ENCODE data around the gene DLGAP5.

- TF ChIP-seq TAF1 (IDR thresholded peaks at IDR 0.05; ENCODE audit: low read depth) (no peak), EP300 (IDR thresholded peaks at IDR 0.05; ENCODE audit: borderline replicate concordance) (no peak), CREB1 (IDR thresholded peaks at IDR 0.05; ENCODE audit: low read depth) (no peak), TCF12 (IDR thresholded peaks at IDR 0.05; ENCODE audit: low read depth) (no peak), CEBPB (IDR thresholded peaks at IDR 0.05) (no peak), YY1 (IDR thresholded peaks at IDR 0.05; ENCODE audit: low read depth) (no peak), TEAD4 (IDR thresholded peaks at IDR 0.05) (no peak), RAD21 (IDR thresholded peaks at IDR 0.05; ENCODE audit: low read depth) (no peak), FOXM1 (IDR thresholded peaks at IDR 0.05; ENCODE audit: borderline replicate concordance, low read depth) (no peak)
Measured at GRCh38 chr14:55158412-55158811, 33.0 kb downstream of the DLGAP5 start.
